Dendritic cell treated with granulocyte-macrophage colony-stimulating factor and Interleukin-4, amounts not matched to agents 40 ng/mL and 50 ng/mL, for 4 days (primary cell): ENCODE data around the gene F10.
"Not testable (repeated sequence)": the region's sequence is repeated elsewhere in the genome, so short reads cannot be mapped to it uniquely, and the experiment has no call there.

Experiments
- H3K27ac Mint-ChIP-seq: one replicate; pipeline ENCODE4 v1.8.0; 2022; ENCODE audit warnings: mild to moderate bottlenecking, mixed read lengths
- H3K27me3 Mint-ChIP-seq: one replicate; pipeline ENCODE4 v1.8.0; 2022; ENCODE audit warnings: mild to moderate bottlenecking, mixed read lengths
- H3K36me3 Mint-ChIP-seq: one replicate; pipeline ENCODE4 v1.8.0; 2022; ENCODE audit warnings: low read depth, mixed read lengths
- H3K4me1 Mint-ChIP-seq: one replicate; pipeline ENCODE4 v1.8.0; 2022; ENCODE audit warnings: low read depth, mixed read lengths
- H3K4me3 Mint-ChIP-seq: one replicate; pipeline ENCODE4 v1.8.0; 2022; ENCODE audit warnings: mild to moderate bottlenecking, moderate library complexity, mixed read lengths
- H3K9me3 Mint-ChIP-seq: one replicate; pipeline ENCODE4 v1.8.0; 2022; ENCODE audit warnings: mixed read lengths
- intact Hi-C: fragments of 100-400 bp; cut with micrococcal nuclease; formaldehyde crosslinking; loops from one replicate; pipeline ENCODE4 v1.15.0; 2022

Gene F10

DNA sequence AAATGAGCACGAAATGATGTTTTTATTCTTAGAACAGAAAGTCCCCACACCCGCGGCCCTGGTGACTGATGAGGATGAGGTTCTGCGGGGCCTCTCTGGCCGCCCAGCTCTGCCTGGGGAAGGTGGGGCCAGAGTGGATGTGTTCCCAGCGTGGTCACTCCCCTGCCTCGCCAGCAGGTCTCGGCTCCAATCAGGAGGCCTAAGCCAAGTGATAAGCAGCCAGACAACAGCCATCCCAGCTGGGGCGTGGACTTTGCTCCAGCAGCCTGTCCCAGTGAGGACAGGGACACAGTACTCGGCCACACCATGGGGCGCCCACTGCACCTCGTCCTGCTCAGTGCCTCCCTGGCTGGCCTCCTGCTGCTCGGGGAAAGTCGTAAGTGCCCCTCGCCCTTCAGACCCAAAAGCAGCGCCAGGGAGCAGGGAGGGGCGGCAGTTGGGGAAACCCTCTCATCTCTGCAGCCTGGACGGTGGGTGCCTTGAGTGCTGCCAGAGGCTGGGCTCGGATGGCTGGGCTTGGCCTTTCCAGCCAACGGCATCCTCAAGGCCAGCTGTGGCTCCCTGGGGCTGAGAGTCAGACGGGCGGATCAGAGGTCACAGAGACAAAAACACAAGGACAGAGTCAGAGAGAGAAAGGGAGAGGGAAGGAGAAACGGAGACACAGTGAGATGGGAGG is at the start of gene F10:
Gene F10 (plus strand): TSS at position 250 of the 676 bp plus-strand sequence. CDS start 57 bp downstream, at position 307.
- H3K4me1 Mint-ChIP-seq: no peaks in the 10 kb centered on the region
- intact Hi-C loops: no loop called here
- no peak within 1 kb of the TSS for H3K27ac Mint-ChIP-seq
- no peak within 1 kb of the TSS for H3K4me3 Mint-ChIP-seq
- H3K9me3 Mint-ChIP-seq: no peaks in the 10 kb centered on the region
- H3K27me3 Mint-ChIP-seq: peaks cover 10% of the 10 kb centered on the region
- no peaks in the 10 kb centered on the region for H3K36me3 Mint-ChIP-seq

DNA sequence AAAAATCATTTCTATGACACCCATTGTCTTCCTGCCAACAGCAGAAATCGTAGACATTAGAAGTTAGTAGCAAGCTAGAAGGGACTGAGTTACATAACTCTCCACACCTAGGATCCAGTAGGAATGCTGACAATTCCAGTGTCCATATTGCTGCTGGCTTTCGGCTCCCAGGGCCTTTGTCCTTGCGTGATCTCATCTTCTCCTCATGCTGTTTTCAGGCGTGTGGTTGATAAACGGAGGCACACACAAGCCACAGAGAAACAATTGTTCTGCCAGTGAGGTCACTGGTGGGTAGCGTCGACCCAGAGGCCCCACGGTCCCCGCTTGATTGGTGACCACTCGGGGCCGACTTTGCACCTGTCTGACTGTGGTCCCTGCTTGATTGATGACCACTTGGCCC is 48.7 kb upstream of the F10 start:
- peaks cover 15% of the 10 kb centered on the region for H3K9me3 Mint-ChIP-seq
- no peaks in the 10 kb centered on the region for H3K4me1 Mint-ChIP-seq
- intact Hi-C loops: no loop called here
- H3K36me3 Mint-ChIP-seq: no peaks in the 10 kb centered on the region
- no peak overlapping the region for H3K4me3 Mint-ChIP-seq
- H3K27me3 Mint-ChIP-seq: no peaks in the 10 kb centered on the region
- no peak overlapping the region for H3K27ac Mint-ChIP-seq

DNA sequence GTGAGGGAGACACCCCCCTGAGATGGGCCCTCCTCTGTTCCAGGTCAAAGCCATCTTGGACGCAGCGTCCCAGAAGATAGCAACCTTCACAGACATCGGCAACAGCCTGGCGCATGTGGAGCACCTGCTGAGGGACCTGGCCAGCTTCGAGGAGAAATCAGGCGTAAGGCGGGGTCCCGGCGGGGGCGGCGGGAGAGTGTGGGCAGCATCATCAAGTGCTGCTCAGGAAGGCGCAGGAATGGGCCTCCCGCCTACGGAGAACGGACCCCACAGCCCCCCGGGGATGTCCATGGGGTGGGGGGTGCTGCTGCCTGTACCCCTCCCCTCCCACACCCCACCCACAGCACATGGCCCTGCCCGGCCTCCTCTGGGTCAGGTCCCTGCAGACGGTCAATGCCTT is 48.2 kb upstream of the F10 start:
- no peaks in the 10 kb centered on the region for H3K36me3 Mint-ChIP-seq
- peaks cover 15% of the 10 kb centered on the region for H3K9me3 Mint-ChIP-seq
- no peaks in the 10 kb centered on the region for H3K4me1 Mint-ChIP-seq
- intact Hi-C loops: no loop called here
- H3K27me3 Mint-ChIP-seq: no peaks in the 10 kb centered on the region
- H3K4me3 Mint-ChIP-seq: no peak overlapping the region
- no peak overlapping the region for H3K27ac Mint-ChIP-seq

DNA sequence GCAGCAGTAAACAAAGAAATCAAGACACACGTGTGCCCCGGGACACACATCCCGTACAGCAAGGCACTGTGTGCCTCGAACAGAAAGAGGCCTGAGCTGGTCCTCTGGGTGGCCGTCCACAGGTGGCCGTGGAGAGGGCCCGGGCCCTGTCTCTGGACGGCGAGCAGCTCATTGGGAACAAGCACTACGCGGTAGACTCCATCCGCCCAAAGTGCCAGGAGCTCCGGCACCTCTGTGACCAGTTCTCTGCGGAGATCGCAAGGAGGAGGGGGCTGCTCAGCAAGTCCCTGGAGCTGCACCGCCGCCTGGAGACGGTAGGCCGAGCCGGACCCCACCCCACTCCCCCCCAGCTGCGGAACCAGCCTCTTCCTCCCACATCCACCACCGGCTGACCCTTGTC is 47.7 kb upstream of the F10 start:
- Mint-ChIP-seq H3K9me3 (peaks cover 15% of the 10 kb centered on the region), H3K27me3 (no peaks in the 10 kb centered on the region), H3K4me3 (no peak overlapping the region), H3K4me1 (no peaks in the 10 kb centered on the region), H3K36me3 (no peaks in the 10 kb centered on the region), H3K27ac (no peak overlapping the region)
- intact Hi-C loops: no loop called here

DNA sequence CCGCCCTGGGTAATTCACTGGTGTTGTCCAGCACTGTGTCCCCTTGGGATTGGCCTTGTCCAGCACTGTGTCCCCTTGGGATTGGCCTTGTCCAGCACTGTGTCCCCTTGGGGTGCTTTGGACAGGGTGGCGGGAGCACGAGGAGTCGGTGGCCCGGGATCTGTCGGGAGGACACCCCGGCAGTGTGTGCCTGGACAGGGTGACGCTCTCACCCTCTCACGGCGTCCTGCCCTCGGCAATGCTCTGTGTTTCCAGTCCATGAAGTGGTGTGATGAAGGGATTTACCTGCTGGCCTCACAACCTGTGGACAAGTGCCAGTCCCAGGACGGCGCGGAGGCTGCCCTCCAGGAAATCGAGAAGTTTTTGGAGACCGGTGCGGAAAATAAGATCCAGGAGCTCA is 46.9 kb upstream of the F10 start:
- Mint-ChIP-seq H3K4me1 (no peaks in the 10 kb centered on the region), H3K9me3 (peaks cover 15% of the 10 kb centered on the region), H3K36me3 (no peaks in the 10 kb centered on the region), H3K4me3 (no peak overlapping the region), H3K27me3 (no peaks in the 10 kb centered on the region), H3K27ac (no peak overlapping the region)
- intact Hi-C loops: no loop called here

DNA sequence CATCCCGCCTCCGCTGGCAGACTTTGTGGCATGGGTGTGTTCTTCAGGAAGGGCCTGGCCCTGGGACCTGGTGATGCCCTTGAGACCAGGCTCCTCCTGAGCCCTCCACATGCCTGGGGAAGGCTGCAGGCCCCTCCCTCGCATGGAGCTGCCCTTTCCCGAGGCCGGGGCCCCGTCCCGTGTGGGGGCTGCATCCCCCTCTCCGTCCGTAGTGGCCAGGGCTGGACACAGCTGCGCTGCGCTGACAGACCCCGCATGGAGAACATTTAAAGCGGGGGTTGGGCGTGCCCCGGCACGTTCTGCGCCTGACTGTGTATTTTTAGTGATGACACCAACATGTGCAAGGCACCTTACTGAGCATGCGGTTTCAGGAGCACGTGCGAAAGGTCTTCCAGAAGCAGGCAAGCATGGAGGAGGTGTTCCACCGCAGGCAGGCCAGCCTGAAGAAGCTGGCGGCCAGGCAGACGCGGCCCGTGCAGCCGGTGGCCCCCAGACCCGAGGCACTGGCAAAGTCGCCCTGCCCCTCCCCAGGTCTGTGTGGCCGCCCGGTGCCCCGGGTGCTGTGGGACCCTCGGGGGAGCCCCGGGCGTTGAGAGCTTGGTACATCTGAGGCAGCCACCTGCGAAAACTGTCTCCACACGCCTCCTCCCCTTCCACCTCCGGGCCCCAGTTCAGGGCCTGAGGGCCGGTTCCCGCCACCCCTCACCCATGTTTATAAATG is 45.8 kb upstream of the F10 start:
- Mint-ChIP-seq H3K36me3 (no peaks in the 10 kb centered on the region), H3K27ac (no peak overlapping the region), H3K27me3 (no peaks in the 10 kb centered on the region), H3K4me1 (no peaks in the 10 kb centered on the region), H3K9me3 (peaks cover 8% of the 10 kb centered on the region), H3K4me3 (no peak overlapping the region)
- intact Hi-C loops: no loop called here

DNA sequence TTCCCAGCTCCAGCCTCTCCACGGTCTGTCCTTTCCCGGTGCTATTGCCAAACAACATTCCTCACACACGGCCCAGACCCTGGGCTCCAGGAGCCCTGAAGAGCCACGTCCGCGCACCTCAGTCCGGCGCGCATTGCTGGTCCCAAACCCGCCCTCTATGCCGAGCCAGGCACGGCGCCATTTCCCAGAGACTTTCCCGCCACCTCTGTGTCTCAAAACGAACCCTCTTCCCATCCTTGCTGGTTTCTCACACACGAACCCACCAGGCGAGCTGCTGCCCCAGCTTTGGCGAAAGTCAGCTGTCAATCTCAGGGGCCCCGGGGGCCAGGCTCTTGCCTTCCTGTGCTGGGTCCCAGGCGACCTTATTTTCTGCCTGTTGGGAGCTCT is 45.0 kb upstream of the F10 start:
- Mint-ChIP-seq H3K4me3 (no peak overlapping the region), H3K36me3 (no peaks in the 10 kb centered on the region), H3K4me1 (no peaks in the 10 kb centered on the region), H3K27ac (no peak overlapping the region), H3K9me3 (peaks cover 1% of the 10 kb centered on the region), H3K27me3 (no peaks in the 10 kb centered on the region)
- intact Hi-C loops: no loop called here

DNA sequence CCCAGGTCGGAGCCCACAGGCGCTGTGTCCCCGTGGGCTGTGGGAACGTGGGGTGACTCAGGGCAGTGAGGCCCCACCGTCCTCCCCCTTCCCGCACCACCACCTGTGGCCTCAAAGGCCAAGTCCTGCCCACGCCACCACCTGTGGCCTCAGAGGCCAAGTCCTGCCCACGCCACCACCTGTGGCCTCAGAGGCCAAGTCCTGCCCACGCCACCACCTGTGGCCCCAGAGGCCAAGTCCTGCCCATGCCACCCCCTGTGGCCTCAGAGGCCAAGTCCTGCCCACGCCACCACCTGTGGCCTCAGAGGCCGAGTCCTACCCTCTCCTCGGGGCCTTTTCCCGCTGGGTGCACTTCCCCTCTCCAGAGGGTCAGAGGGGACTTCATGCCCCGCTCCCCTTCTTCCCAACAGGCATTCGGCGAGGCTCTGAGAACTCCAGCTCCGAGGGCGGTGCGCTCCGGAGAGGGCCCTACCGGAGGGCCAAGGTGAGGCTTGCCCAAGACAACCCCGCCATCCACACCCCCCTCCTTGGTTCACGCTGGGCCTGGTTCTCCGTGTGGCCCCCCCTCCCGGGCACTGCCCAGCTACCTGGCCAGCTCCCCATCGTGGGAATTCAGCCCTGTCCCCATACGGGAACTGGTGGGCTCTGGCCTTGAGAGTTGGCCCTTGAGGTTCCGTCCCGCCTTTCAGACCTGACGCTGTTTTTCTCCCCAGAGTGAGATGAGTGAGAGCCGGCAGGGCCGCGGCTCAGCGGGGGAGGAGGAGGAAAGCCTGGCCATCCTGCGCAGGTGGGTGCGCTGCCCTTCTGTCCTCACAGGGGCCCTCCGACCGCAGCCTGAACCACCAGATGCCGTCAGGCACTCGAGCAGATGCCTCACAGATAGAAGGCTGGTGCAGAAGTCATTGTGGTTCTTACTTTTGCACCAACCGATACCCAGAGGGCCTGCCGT is 44.4 kb upstream of the F10 start:
- Mint-ChIP-seq H3K27ac (no peak overlapping the region), H3K36me3 (no peaks in the 10 kb centered on the region), H3K9me3 (no peaks in the 10 kb centered on the region), H3K4me1 (no peaks in the 10 kb centered on the region), H3K27me3 (no peaks in the 10 kb centered on the region), H3K4me3 (no peak overlapping the region)
- intact Hi-C loops: no loop called here

DNA sequence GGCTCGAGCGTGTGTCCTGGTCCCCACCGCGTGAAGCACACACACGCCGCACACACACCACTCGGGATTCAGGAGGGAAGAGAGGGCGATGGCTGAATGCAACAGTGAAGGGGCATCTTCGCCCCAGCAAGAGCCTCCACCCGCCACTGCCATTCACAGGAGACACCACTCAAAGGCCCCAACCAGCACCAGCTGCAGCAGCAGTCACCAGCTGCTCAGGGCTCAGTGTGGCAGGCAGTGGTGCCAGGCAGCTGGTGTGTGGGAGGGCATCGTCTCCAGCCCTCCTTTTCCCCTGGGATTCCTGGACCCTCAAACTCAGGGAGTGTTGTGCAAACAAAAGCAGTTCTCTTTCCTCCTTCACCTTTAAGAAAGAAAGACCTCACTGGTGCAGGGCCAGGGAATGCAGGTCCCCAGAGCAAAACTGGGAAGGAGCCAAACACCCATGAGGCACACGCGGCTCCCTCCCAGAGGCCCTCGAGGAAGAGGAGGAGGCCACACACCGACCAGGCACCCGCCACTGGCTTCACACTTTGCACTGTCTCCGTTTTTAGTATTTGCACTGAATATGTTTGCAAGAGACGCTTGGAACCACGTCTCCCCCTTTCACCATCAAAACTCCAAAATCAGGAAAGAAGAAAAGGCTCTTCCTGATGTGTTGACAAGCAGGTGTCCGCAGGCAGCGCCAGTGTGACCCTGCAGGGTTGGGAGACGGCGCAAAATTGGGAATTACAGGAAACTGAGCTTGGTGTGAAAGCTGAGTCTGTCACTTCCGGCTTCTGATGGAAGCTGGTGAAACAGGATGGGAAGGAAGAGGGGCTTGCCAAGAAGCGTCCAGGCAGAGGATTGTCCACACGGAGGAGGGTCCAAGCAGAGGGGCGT is 43.5 kb upstream of the F10 start:
- no peaks in the 10 kb centered on the region for H3K36me3 Mint-ChIP-seq
- no peaks in the 10 kb centered on the region for H3K9me3 Mint-ChIP-seq
- no peaks in the 10 kb centered on the region for H3K4me1 Mint-ChIP-seq
- H3K27me3 Mint-ChIP-seq: no peaks in the 10 kb centered on the region
- intact Hi-C loops: no loop called here
- H3K27ac Mint-ChIP-seq: no peak overlapping the region
- H3K4me3 Mint-ChIP-seq: no peak overlapping the region

DNA sequence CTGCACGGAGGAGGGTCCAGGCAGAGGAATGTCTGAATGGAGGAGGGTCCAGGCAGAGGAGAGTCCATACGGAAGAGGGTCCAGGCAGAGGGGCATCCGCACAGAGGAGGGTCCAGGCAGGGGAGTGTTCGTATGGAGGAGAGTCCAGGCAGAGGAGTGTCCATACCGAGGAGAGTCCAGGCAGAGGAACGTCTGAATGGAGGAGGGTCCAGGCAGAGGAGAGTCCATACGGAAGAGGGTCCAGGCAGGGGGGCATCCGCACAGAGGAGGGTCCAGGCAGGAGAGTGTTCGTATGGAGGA is 42.9 kb upstream of the F10 start:
- H3K9me3 Mint-ChIP-seq, H3K4me3 Mint-ChIP-seq, intact Hi-C loops: not testable (repeated sequence)

DNA sequence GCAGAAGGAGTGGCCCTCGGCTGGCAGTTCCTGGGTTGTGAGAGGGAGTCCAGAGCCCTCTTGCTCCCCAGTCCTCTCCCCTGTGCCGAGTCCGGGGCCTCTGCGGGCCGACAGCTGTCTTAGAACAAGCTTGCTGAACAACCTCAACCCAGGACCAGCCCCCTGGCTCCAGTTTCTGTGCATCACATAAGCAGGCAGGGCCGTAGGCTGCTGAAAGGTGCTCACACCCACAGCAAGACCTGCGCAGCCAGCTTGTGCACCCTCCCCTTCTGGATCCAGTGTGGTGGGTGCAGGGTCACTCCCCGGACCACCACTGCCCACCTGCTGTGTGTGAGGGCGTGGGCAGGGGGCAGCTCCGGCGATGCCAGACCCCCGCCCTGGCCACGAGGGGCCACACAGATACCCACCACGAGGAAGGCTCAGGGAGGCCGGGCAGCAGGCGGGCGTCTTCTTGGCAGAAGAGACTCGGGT is 42.2 kb upstream of the F10 start:
- intact Hi-C loops: no loop called here
- Mint-ChIP-seq H3K36me3 (no peaks in the 10 kb centered on the region), H3K9me3 (no peaks in the 10 kb centered on the region), H3K27ac (no peak overlapping the region), H3K4me1 (no peaks in the 10 kb centered on the region), H3K4me3 (no peak overlapping the region), H3K27me3 (no peaks in the 10 kb centered on the region)

More for the DNA sequence above, 42.9 kb upstream of the F10 start:
- not testable (repeated sequence) for H3K27ac Mint-ChIP-seq, H3K36me3 Mint-ChIP-seq, H3K27me3 Mint-ChIP-seq, H3K4me1 Mint-ChIP-seq

DNA sequence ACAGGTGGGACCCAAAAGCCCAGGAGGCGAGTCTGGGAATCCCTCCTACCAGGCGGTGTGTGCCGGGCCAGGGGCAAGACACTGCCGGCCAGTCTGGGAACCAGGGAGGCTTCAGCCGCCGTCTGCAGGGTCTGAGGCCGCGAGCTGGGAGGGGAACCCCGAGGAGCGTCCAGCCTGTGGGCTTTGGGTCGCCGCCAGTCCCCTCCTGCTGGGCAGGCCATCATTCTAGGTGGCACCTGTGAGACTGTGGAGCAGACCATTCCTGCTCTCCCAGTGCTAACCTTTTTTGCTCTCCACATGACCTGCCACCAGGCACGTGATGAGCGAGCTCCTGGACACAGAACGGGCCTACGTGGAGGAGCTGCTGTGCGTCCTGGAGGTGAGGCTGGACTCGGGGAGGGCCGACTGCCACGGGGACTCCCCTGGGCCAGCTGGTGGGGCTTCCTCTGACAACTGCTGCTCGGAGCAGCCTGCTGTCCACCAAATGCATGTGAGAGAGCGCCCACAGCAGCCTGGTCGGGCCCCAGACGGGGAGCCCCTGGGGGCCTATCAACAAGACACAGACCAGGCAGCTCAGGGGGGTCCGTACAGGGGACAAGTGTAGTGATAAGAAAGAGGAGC is 41.6 kb upstream of the F10 start:
- no peaks in the 10 kb centered on the region for H3K36me3 Mint-ChIP-seq
- no peaks in the 10 kb centered on the region for H3K9me3 Mint-ChIP-seq
- intact Hi-C loops: no loop called here
- H3K4me1 Mint-ChIP-seq: no peaks in the 10 kb centered on the region
- H3K4me3 Mint-ChIP-seq: no peak overlapping the region
- H3K27me3 Mint-ChIP-seq: no peaks in the 10 kb centered on the region
- no peak overlapping the region for H3K27ac Mint-ChIP-seq
